OCI-LY3 (cell line): ENCODE measurements around the gene LYPD3.

Experiments used
- CTCF ChIP-seq: fragments of 200-600, 300-600 bp; sonication (generic); IDR thresholded peaks from 2 replicates; pipeline ENCODE4 v1.5.1; 2014; ENCODE audit warnings: antibody characterized with exemption, low read length, low read depth
- EZH2phosphoT487 ChIP-seq: fragments of 200-600 bp; shearing (Covaris generic); IDR thresholded peaks from 2 replicates; pipeline ENCODE4 v1.6.1; 2018; ENCODE audit warnings: antibody characterized with exemption, mixed run types, low read depth

DNA sequence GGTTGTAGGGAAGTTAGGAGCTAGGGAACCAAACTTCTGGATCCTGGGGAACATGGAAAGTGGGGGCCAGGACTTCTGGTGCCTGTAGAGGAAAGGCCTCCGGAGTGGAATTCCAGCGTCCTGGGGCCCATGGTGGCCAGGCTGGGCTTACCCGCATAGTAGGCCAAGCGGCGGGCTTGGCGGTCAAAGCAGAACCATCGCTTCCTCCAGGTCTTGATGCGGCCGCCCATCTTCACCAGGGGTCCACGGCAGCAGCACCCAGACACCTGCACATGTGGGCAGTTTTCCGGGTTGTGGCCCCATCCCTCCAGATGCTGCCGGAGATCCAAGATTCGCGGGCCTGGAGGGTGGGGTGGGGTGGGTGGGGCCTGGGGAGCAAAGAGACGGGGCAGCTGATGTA lies 13.8 kb upstream of the LYPD3 start:
- no peak for TF ChIP-seq CTCF
- TF ChIP-seq EZH2phosphoT487, result no peak
